Esophagus squamous epithelium (tissue), 4 donors: ENCODE data around the gene GTPBP2.

ENCODE experiments used
- POLR2A ChIP-seq, 4 donors: fragments of 450-650 bp; IDR thresholded peaks; one replicate each; pipeline ENCODE4 v1.6.1; 2017; ENCODE audit warnings: antibody characterized with exemption in 4 of 4, mild to moderate bottlenecking in 4 of 4, moderate library complexity in 3 of 4
- TF ChIP-seq, protein P1 (sequence below), 6 experiments: fragments of 450-650 bp in 4 of 6; fragments of 200-600 bp in 2 of 6; sonication (generic) in 2 of 6; IDR thresholded peaks; one replicate each; pipeline ENCODE4 v1.5.1; 2016 to 2019; ENCODE audit warnings: antibody characterized with exemption in 6 of 6, mild to moderate bottlenecking in 4 of 6, moderate library complexity in 4 of 6

DNA sequence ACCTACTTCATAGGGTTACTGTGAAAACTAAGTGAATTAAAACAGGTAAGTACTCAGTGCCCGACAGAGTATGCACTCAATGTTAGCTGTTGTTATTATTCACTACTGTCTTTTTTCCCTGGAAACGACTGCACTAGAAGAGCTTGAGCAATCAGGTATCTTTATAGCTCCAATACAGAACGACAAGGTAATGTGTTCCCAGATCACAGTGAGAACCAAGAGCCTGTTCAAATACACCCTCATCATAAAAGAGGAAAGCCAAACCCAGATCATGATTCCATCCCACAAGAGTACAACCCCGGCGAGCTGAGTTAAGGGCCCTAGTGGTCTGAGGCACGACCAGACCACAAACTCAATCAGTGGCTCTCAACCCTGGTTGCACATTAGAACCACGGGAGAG lies 48.7 kb upstream of the GTPBP2 start:
- TF ChIP-seq, protein P1, sequence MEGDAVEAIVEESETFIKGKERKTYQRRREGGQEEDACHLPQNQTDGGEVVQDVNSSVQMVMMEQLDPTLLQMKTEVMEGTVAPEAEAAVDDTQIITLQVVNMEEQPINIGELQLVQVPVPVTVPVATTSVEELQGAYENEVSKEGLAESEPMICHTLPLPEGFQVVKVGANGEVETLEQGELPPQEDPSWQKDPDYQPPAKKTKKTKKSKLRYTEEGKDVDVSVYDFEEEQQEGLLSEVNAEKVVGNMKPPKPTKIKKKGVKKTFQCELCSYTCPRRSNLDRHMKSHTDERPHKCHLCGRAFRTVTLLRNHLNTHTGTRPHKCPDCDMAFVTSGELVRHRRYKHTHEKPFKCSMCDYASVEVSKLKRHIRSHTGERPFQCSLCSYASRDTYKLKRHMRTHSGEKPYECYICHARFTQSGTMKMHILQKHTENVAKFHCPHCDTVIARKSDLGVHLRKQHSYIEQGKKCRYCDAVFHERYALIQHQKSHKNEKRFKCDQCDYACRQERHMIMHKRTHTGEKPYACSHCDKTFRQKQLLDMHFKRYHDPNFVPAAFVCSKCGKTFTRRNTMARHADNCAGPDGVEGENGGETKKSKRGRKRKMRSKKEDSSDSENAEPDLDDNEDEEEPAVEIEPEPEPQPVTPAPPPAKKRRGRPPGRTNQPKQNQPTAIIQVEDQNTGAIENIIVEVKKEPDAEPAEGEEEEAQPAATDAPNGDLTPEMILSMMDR (IDR thresholded peaks at IDR 0.05), result no peak
- TF ChIP-seq POLR2A (IDR thresholded peaks at IDR 0.05), result no peak
